IMR-90 (cell line): Measurements from ENCODE around the gene TNKS1BP1. TPM values are rescaled to one million over a fixed set of nuclear protein-coding genes. Genes with fewer than 3 reads are reported as not detected.

ENCODE experiments used
- ATAC-seq: fragments of 200-7000 bp; cut with Tn5 transposase; 2 replicates; pipeline ENCODE4 v1.9.1; 2020; ENCODE audit warnings: low read depth, mild to moderate bottlenecking, moderate library complexity
- BruUV-seq: library from RNA; stranded (reverse); fragments of 400-500 nt; replicated peaks from 2 replicates; lab custom pipeline; 2021; lab: Mats Ljungman, UMichigan
- CTCF ChIA-PET: fragments of 300-600 bp; formaldehyde crosslinking; extraction: SDS; loops from one replicate; lab custom pipeline; 2021; ENCODE audit warnings: antibody characterized with exemption; lab: Yijun Ruan, JAX
- POLR2A ChIA-PET: fragments of 300-600 bp; sonication (Branson Sonifier 250); formaldehyde crosslinking; loops from one replicate; lab custom pipeline; 2022; ENCODE audit warnings: antibody characterized with exemption; ENCODE audit not compliant: unreplicated experiment; lab: Charles Lee
- DNase-seq: peaks from one replicate; pipeline ENCODE4 v3.0.0; 2013
- H2AFZ ChIP-seq: replicated peaks from 2 replicates; pipeline ENCODE3; 2013; ENCODE audit warnings: low read length, mild to moderate bottlenecking; ENCODE audit not compliant: poor library complexity
- H2AK5ac ChIP-seq: 2 replicates; pipeline ENCODE4 v1.6.1; 2013; ENCODE audit warnings: low read depth, low read length, inconsistent platforms
- H2AK9ac ChIP-seq: replicated peaks from 2 replicates; pipeline ENCODE3; 2013; ENCODE audit warnings: mild to moderate bottlenecking, low read depth, low read length, moderate library complexity; ENCODE audit not compliant: poor library complexity
- H2BK120ac ChIP-seq: 2 replicates; pipeline ENCODE4 v1.6.1; 2013; ENCODE audit warnings: low read depth, low read length, inconsistent platforms
- H2BK15ac ChIP-seq: 3 replicates; pipeline ENCODE4 v1.6.1; 2013; ENCODE audit warnings: low read depth, low read length, inconsistent platforms
- H2BK20ac ChIP-seq: 2 replicates; pipeline ENCODE4 v1.6.1; 2013; ENCODE audit warnings: low read depth, mild to moderate bottlenecking, inconsistent platforms, low read length, moderate library complexity
- H2BK5ac ChIP-seq: 2 replicates; pipeline ENCODE4 v1.6.1; 2013; ENCODE audit warnings: mild to moderate bottlenecking, low read depth, low read length, inconsistent platforms; ENCODE audit not compliant: poor library complexity, severe bottlenecking
- H3K14ac ChIP-seq: replicated peaks from 2 replicates; pipeline ENCODE4 v1.6.1; 2013; ENCODE audit warnings: low read depth, low read length, inconsistent platforms
- H3K18ac ChIP-seq: 2 replicates; pipeline ENCODE4 v1.6.1; 2013; ENCODE audit warnings: low read depth, low read length, control low read depth
- H3K23ac ChIP-seq: 2 replicates; pipeline ENCODE4 v1.6.1; 2013; ENCODE audit warnings: low read depth, low read length, inconsistent platforms
- H3K27ac ChIP-seq: 2 replicates; pipeline ENCODE4 v1.5.1; 2013; ENCODE audit warnings: mild to moderate bottlenecking, control low read depth, low read length; ENCODE audit not compliant: insufficient read depth
- H3K27me3 ChIP-seq: 2 replicates; pipeline ENCODE4 v1.6.1; 2013; ENCODE audit warnings: low read length; ENCODE audit not compliant: control insufficient read depth, insufficient read depth
- H3K36me3 ChIP-seq: 2 replicates; pipeline ENCODE4 v1.6.1; 2013; ENCODE audit warnings: low read length, mixed read lengths; ENCODE audit not compliant: control insufficient read depth, insufficient read depth
- H3K4ac ChIP-seq: 2 replicates; pipeline ENCODE4 v1.6.1; 2013; ENCODE audit warnings: low read depth, low read length, inconsistent platforms
- H3K4me1 ChIP-seq: 2 replicates; pipeline ENCODE4 v1.6.1; 2013; ENCODE audit warnings: low read length, mixed read lengths; ENCODE audit not compliant: control insufficient read depth, insufficient read depth
- H3K4me2 ChIP-seq: 2 replicates; pipeline ENCODE4 v1.6.1; 2013; ENCODE audit warnings: low read depth, mild to moderate bottlenecking, control low read depth, low read length, moderate library complexity
- H3K4me3 ChIP-seq: 2 replicates; pipeline ENCODE4 v1.5.1; 2013; ENCODE audit warnings: low read depth, mild to moderate bottlenecking, control low read depth, low read length, moderate library complexity; ENCODE audit not compliant: insufficient read depth
- H3K56ac ChIP-seq: 2 replicates; pipeline ENCODE4 v1.6.1; 2013; ENCODE audit warnings: low read length, inconsistent platforms; ENCODE audit not compliant: insufficient read depth; ENCODE audit errors: extremely low read depth
- H3K79me1 ChIP-seq, 2 experiments: 2 replicates each; pipeline ENCODE4 v1.6.1; 2013; ENCODE audit warnings: low read length in 2 of 2, inconsistent platforms in 1 of 2, low read depth in 1 of 2
- H3K9ac ChIP-seq: 2 replicates; pipeline ENCODE4 v1.6.1; 2013; ENCODE audit warnings: low read depth, low read length, control low read depth
- H3K9me1 ChIP-seq: 2 replicates; pipeline ENCODE4 v1.6.1; 2013; ENCODE audit warnings: low read length, inconsistent platforms; ENCODE audit not compliant: insufficient read depth
- H3K9me3 ChIP-seq: 2 replicates; pipeline ENCODE4 v1.6.1; 2013; ENCODE audit warnings: low read length; ENCODE audit not compliant: control insufficient read depth, insufficient read depth
- H4K20me1 ChIP-seq: 2 replicates; pipeline ENCODE4 v1.6.1; 2013; ENCODE audit warnings: low read length, inconsistent platforms; ENCODE audit not compliant: insufficient read depth
- H4K5ac ChIP-seq: 2 replicates; pipeline ENCODE4 v1.6.1; 2013; ENCODE audit warnings: mild to moderate bottlenecking, low read depth, low read length, control low read depth
- H4K8ac ChIP-seq, 2 experiments: 2 replicates each; pipeline ENCODE4 v1.6.1; 2013; ENCODE audit warnings: low read depth in 2 of 2, low read length in 2 of 2, control low read depth in 1 of 2, inconsistent platforms in 1 of 2
- H4K91ac ChIP-seq: 2 replicates; pipeline ENCODE4 v1.6.1; 2013; ENCODE audit warnings: low read depth, low read length, inconsistent platforms; ENCODE audit not compliant: insufficient read depth
- MAFK ChIP-seq: IDR thresholded peaks from 2 replicates; pipeline ENCODE4 v1.6.1; 2012; ENCODE audit warnings: low read depth, low read length, improper control_type of control experiment
- MXI1 ChIP-seq: IDR thresholded peaks from 2 replicates; pipeline ENCODE4 v1.6.1; 2012; ENCODE audit warnings: low read depth, mild to moderate bottlenecking, low read length, moderate library complexity, borderline replicate concordance
- RAD21 ChIP-seq: IDR thresholded peaks from 2 replicates; pipeline ENCODE4 v1.6.1; 2012; ENCODE audit warnings: low read length, improper control_type of control experiment
- SMC3 ChIP-seq: fragments of 150-350 bp; IDR thresholded peaks from 2 replicates; pipeline ENCODE4 v1.6.1; 2016; ENCODE audit warnings: low read depth, mild to moderate bottlenecking, antibody characterized with exemption, low read length, moderate library complexity
- WGBS, 2 experiments: methylation state at CpG; one replicate each; pipeline versions ENCODE4 v1.1.5 to v1.1.7; 2013; ENCODE audit warnings: missing lambda C conversion rate in 2 of 2; ENCODE audit not compliant: insufficient read length in 1 of 2; ENCODE audit errors: extremely low coverage in 2 of 2; 5-methylcytosine and 5-hydroxymethylcytosine counted together
- dilution Hi-C: fragments of 300-500 bp; cut with HindIII; formaldehyde crosslinking; loops from one replicate; pipeline ENCODE4 v1.14.3; 2018; ENCODE audit warnings: low sequenced_read_pairs; ENCODE audit not compliant: unreplicated experiment
- in situ Hi-C: fragments of 300-500 bp; cut with MboI; formaldehyde crosslinking; loops from 3 replicates; pipeline ENCODE4 v1.14.3; 2019; ENCODE audit warnings: low sequenced_read_pairs, inconsistent platforms, mixed read lengths
- intact Hi-C: fragments of 100-400 bp; cut with micrococcal nuclease; formaldehyde crosslinking; loops from 2 replicates; pipeline ENCODE4 v1.10.0; 2022
- polyA plus RNA-seq, 3 experiments: library from polyadenylated mRNA; depleted of rRNA; stranded (reverse); fragments of >200 nt; gene quantifications; 2 replicates each; pipeline ENCODE4 v1.2.3, GENCODE V29; 2012; ENCODE audit warnings: low replicate concordance in 1 of 3
- total RNA-seq: library from RNA; depleted of rRNA; stranded (reverse); fragments of >200 nt; gene quantifications from 2 replicates; pipeline ENCODE4 v1.2.3, GENCODE V29; 2012

Gene TNKS1BP1
- total and polyA plus RNA-seq, 2 of the 4 experiments (the other 2 are of a cell fraction): 31.7 to 71.4 TPM

- intact Hi-C loops: loop anchor here (10.0 kb wide), 1 partner anchor 1185 kb away; no protein-coding TSS in a partner anchor
- CTCF ChIA-PET: interaction anchor here (0.5 kb wide), 1 partner anchor 323 kb away, joined by 4 read pairs; no protein-coding TSS in a partner anchor
- dilution Hi-C loops: no loop called here
Observed at GRCh38 chr11:57340039-57340615, 15.4 kb upstream of the TNKS1BP1 start.

More at GRCh38 chr11:57340039-57340615, 15.4 kb upstream of the TNKS1BP1 start:
- H2AFZ ChIP-seq: no peak overlapping the region
- no peak for ATAC-seq
- H3K14ac ChIP-seq: no peak overlapping the region
- H3K4me1 ChIP-seq: peaks cover 5% of the 10 kb centered on the region
- no peak overlapping the region for H3K27ac ChIP-seq
- H3K23ac ChIP-seq: no peak overlapping the region
- H2AK9ac ChIP-seq: no peak overlapping the region
- H4K8ac ChIP-seq: no peak overlapping the region
- no peak overlapping the region for H3K56ac ChIP-seq
- no peak overlapping the region for H2BK15ac ChIP-seq
- BruUV-seq: no TSS peak
- DNase-seq: no peak
- no peak overlapping the region for H2AK5ac ChIP-seq
- peaks cover 2 to 12% of the 10 kb centered on the region in 2 experiments; a peak in 3 of 4 replicates for H3K79me1 ChIP-seq
- H4K20me1 ChIP-seq: no peaks in the 10 kb centered on the region
- POLR2A ChIA-PET: no interaction called here
- no peak overlapping the region for H4K91ac ChIP-seq
- H2BK120ac ChIP-seq: no peak overlapping the region
- TF ChIP-seq SMC3: no peak
- peak; percentile 14; the same call in 1 of the 2 replicates for TF ChIP-seq RAD21
- TF ChIP-seq MXI1: no peak
- TF ChIP-seq MAFK: no peak
- H3K9me3 ChIP-seq: no peaks in the 10 kb centered on the region
- no peak overlapping the region for H2BK20ac ChIP-seq
- H4K5ac ChIP-seq: no peak overlapping the region
- H2BK5ac ChIP-seq: no peak overlapping the region
- H3K4ac ChIP-seq: no peak overlapping the region
- H3K9ac ChIP-seq: no peak overlapping the region
- H3K18ac ChIP-seq: no peak overlapping the region
- peaks cover 31% of the 10 kb centered on the region for H3K27me3 ChIP-seq
- H3K36me3 ChIP-seq: no peaks in the 10 kb centered on the region
- in situ Hi-C loops: loop anchor here (5.0 kb wide), 1 partner anchor 187 kb away; no protein-coding TSS in a partner anchor
- H3K9me1 ChIP-seq: peaks cover 6% of the 10 kb centered on the region
- H3K4me3 ChIP-seq: no peak overlapping the region
- H3K4me2 ChIP-seq: no peak overlapping the region
- 4% methylated on average over 5 of the region's 12 CpGs; no CpG with 5 or more reads in 1 of the 2 experiments for WGBS, 2 experiments
